T-helper 22 cell (primary cell): Measurements from ENCODE around the gene FRS2.
A peak's percentile ranks its signal among the peaks of the same experiment; 100 is the strongest.

Experiments used
- DNase-seq: peaks from one replicate; pipeline ENCODE4 v3.0.0-alpha.2; 2020; ENCODE audit warnings: low read depth

Gene FRS2

GRCh38 chr12:69527506-69528272 is 57.5 kb downstream of the FRS2 start:
- no peak for DNase-seq

GRCh38 chr12:69529021-69529420 is 58.8 kb downstream of the FRS2 start:
- DNase-seq: no peak

GRCh38 chr12:69533844-69534243 is 63.7 kb downstream of the FRS2 start:
- DNase-seq: no peak

GRCh38 chr12:69534389-69534822 is 64.2 kb downstream of the FRS2 start:
- DNase-seq: no peak

GRCh38 chr12:69540987-69541386 is 70.8 kb downstream of the FRS2 start:
- DNase-seq: no peak

- no peak for DNase-seq
Measured at GRCh38 chr12:69544087-69544486, 73.9 kb downstream of the FRS2 start.

- DNase-seq: no peak
Measured at GRCh38 chr12:69545081-69545480, 74.9 kb downstream of the FRS2 start.

GRCh38 chr12:69546693-69547438 is 76.7 kb downstream of the FRS2 start:
- DNase-seq: no peak

GRCh38 chr12:69548687-69549086 is 78.5 kb downstream of the FRS2 start:
- no peak for DNase-seq

GRCh38 chr12:69550569-69551350 is 80.6 kb downstream of the FRS2 start:
- no peak for DNase-seq

- DNase-seq: no peak
Measured at GRCh38 chr12:69553628-69554248, 83.5 kb downstream of the FRS2 start.

GRCh38 chr12:69555461-69555860 is 85.3 kb downstream of the FRS2 start:
- no peak for DNase-seq

GRCh38 chr12:69556383-69556782 is 86.2 kb downstream of the FRS2 start:
- DNase-seq: no peak

GRCh38 chr12:69563166-69563762 is 93.1 kb downstream of the FRS2 start:
- no peak for DNase-seq

GRCh38 chr12:69566603-69567002 is 96.4 kb downstream of the FRS2 start:
- no peak for DNase-seq

GRCh38 chr12:69569236-69569635 is 99.0 kb downstream of the FRS2 start:
- DNase-seq: no peak

- no peak for DNase-seq
Measured at GRCh38 chr12:69570000-69570516, 99.9 kb downstream of the FRS2 start.

- DNase-seq: peak; percentile 34
Measured at GRCh38 chr12:69570545-69571399, 100.6 kb downstream of the FRS2 start.

- no peak for DNase-seq
Measured at GRCh38 chr12:69575346-69575745, 105.2 kb downstream of the FRS2 start.

- DNase-seq: no peak
Measured at GRCh38 chr12:69578283-69578682, 108.1 kb downstream of the FRS2 start.

- no peak for DNase-seq
Measured at GRCh38 chr12:69579029-69579428, 108.8 kb downstream of the FRS2 start.
